AG04450 (cell line): ENCODE data around the gene GPD1. TPM values are rescaled to one million over a fixed set of nuclear protein-coding genes. Genes with fewer than 3 reads are reported as not detected.

Source experiments
- CTCF ChIA-PET: fragments of 300-600, 350-600 bp; formaldehyde crosslinking; extraction: SDS; loops from one replicate; lab custom pipeline; 2022; ENCODE audit warnings: antibody characterized with exemption, inconsistent platforms; lab: Charles Lee
- POLR2A ChIA-PET: fragments of 350-600 bp; formaldehyde crosslinking; extraction: SDS; loops from one replicate; lab custom pipeline; 2021; ENCODE audit warnings: antibody characterized with exemption, inconsistent platforms; lab: Yijun Ruan, JAX
- DNase-seq: peaks from one replicate; pipeline ENCODE4 v3.0.0-alpha.2; 2011; ENCODE audit warnings: low read depth, low spot score
- H3K27ac ChIP-seq: one replicate; pipeline ENCODE4 v1.5.1; 2012; ENCODE audit warnings: low read depth, low read length, control low read depth
- H3K27me3 ChIP-seq: one replicate; pipeline ENCODE4 v1.6.0; 2012; ENCODE audit warnings: low read length; ENCODE audit not compliant: control insufficient read depth, insufficient read depth
- H3K4me3 ChIP-seq: 2 replicates; pipeline ENCODE4 v1.5.1; 2011; ENCODE audit warnings: mild to moderate bottlenecking, low read depth, low read length, control low read depth
- H3K9me3 ChIP-seq: 2 replicates; pipeline ENCODE4 v1.5.1; 2012; ENCODE audit warnings: low read length; ENCODE audit not compliant: control insufficient read depth, insufficient read depth
- polyA plus RNA-seq: library from polyadenylated mRNA; depleted of rRNA; stranded (reverse); fragments of >200 nt; gene quantifications from 2 replicates; pipeline ENCODE4 v1.2.3, GENCODE V29; 2011
- TF ChIP-seq, protein P1 (sequence below): IDR thresholded peaks from 2 replicates; pipeline ENCODE4 v1.5.1; 2011; ENCODE audit warnings: low read depth, low read length, control low read depth, inconsistent platforms

Gene GPD1
- polyA plus RNA-seq, 1 experiment, result 0.04 TPM

DNA sequence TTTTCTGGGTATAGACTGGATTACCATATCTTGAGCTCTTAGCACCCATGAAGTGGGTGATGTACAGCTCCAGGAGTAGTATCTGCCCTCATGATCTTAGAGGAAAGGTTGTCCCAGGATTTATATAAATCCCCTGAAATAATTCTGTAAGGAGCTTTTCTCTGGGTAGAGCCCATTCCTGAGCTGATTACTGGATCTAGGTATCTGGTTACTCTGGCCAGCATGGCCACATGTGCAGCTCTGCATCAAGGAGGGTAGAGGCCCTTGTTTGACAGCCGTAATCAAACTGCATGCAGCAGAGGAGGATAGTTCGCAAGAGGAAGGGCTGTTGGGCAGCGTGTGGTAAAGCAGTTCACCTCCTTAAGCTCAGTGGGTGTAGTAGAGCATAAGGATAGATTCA lies 16.7 kb downstream of the GPD1 start:
- Histone ChIP-seq H3K9me3 (no peaks in the 10 kb centered on the region; the same call in 1 of the 2 replicates), H3K27me3 (no peaks in the 10 kb centered on the region), H3K4me3 (no peak overlapping the region), H3K27ac (no peak overlapping the region)
- TF ChIP-seq, protein P1, sequence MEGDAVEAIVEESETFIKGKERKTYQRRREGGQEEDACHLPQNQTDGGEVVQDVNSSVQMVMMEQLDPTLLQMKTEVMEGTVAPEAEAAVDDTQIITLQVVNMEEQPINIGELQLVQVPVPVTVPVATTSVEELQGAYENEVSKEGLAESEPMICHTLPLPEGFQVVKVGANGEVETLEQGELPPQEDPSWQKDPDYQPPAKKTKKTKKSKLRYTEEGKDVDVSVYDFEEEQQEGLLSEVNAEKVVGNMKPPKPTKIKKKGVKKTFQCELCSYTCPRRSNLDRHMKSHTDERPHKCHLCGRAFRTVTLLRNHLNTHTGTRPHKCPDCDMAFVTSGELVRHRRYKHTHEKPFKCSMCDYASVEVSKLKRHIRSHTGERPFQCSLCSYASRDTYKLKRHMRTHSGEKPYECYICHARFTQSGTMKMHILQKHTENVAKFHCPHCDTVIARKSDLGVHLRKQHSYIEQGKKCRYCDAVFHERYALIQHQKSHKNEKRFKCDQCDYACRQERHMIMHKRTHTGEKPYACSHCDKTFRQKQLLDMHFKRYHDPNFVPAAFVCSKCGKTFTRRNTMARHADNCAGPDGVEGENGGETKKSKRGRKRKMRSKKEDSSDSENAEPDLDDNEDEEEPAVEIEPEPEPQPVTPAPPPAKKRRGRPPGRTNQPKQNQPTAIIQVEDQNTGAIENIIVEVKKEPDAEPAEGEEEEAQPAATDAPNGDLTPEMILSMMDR, result no peak
- no peak for DNase-seq
- ChIA-PET CTCF (interaction anchor here (0.5 to 1.2 kb wide), 5 partner anchors 9 to 195 kb away, joined by 3 to 5 read pairs (median 4); partner anchors contain the start of gene COX14), POLR2A (interaction anchor here (1.8 kb wide), 1 partner anchor 8 kb away, joined by 4 read pairs; the partner anchor contains the start of gene COX14)

GRCh38 chr12:50120953-50121352 lies 17.1 kb downstream of the GPD1 start:
- no peak for DNase-seq
- no peak overlapping the region for H3K4me3 ChIP-seq
- no peaks in the 10 kb centered on the region; the same call in 1 of the 2 replicates for H3K9me3 ChIP-seq
- ChIA-PET POLR2A (interaction anchor here (1.8 kb wide), 1 partner anchor 9 kb away, joined by 4 read pairs; the partner anchor contains the start of gene COX14), CTCF (interaction anchor here (0.5 to 0.7 kb wide), 3 partner anchors 9 to 195 kb away, joined by 3 to 5 read pairs (median 4); partner anchors contain the start of gene COX14)
- H3K27ac ChIP-seq, result no peak overlapping the region
- no peaks in the 10 kb centered on the region for H3K27me3 ChIP-seq
- TF ChIP-seq, protein P1, result no peak

DNA sequence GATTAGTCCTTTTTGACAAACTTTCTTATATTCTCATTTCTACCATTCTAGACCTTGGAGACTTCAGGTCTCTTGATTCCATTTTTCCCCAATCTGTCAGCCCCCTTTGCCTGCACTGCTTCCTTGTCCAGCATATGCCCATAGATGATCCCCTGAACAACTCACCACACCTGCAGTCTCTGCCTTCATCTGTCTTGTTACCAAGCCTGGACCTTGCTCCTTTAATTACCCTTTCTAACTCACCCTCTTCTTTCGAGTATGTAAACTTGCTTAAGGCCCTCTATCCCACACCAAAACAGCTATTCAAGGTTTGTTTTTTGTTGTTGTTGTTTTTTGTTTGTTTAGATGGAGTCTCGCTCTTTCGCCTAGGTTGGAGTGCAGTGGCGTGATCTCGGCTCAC lies 17.8 kb downstream of the GPD1 start:
- Histone ChIP-seq H3K27me3 (no peaks in the 10 kb centered on the region), H3K4me3 (no peak overlapping the region), H3K9me3 (no peaks in the 10 kb centered on the region; the same call in 1 of the 2 replicates), H3K27ac (no peak overlapping the region)
- DNase-seq, result no peak
- TF ChIP-seq, protein P1, result no peak
- POLR2A ChIA-PET, result interaction anchor here (1.8 kb wide), 1 partner anchor 10 kb away, joined by 4 read pairs; the partner anchor contains the start of gene COX14
- CTCF ChIA-PET, result interaction anchor here (4.7 kb wide), 1 partner anchor 10 kb away, joined by 28 read pairs; the partner anchor contains the start of gene COX14

GRCh38 chr12:50123203-50123602 lies 19.4 kb downstream of the GPD1 start:
- no peak overlapping the region for H3K4me3 ChIP-seq
- no peaks in the 10 kb centered on the region; the same call in 1 of the 2 replicates for H3K9me3 ChIP-seq
- ChIA-PET POLR2A (no interaction called here), CTCF (interaction anchor here (1.3 to 4.7 kb wide), 3 partner anchors 10 to 53 kb away, joined by 4 to 28 read pairs (median 4); partner anchors contain the start of gene COX14)
- no peak overlapping the region for H3K27ac ChIP-seq
- H3K27me3 ChIP-seq, result no peaks in the 10 kb centered on the region
- TF ChIP-seq, protein P1, result no peak
- no peak for DNase-seq

DNA sequence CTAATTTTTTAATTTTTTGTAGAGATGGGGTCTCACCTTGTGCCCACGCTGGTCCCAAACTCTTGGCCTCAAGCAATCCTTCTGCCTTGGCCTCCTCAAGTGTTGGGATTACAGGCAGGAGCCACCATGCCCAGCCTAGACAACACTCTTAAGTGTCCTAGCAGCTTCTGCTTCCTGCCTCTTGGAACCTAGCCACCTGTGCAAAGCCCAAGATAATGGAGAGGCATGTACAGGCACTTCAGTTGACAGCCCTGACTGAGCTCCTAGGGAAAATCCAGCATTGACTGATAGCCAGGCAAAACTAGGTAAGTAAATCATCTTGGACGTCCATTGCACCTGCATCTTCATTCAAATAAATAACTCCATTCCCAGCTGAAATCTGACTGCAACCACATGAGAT lies 23.7 kb downstream of the GPD1 start:
- Histone ChIP-seq H3K27ac (no peak overlapping the region), H3K4me3 (no peak overlapping the region), H3K9me3 (no peaks in the 10 kb centered on the region), H3K27me3 (no peaks in the 10 kb centered on the region)
- ChIA-PET POLR2A (interaction anchor here (0.6 to 0.8 kb wide), 2 partner anchors 14 to 15 kb away, joined by 3 read pairs; partner anchors contain the start of gene COX14), CTCF (interaction anchor here (1.2 to 2.5 kb wide), 2 partner anchors 15 to 187 kb away, joined by 3 to 10 read pairs; partner anchors contain the start of gene COX14)
- DNase-seq, result no peak
- TF ChIP-seq, protein P1, result no peak
